COR-L47 (cell line): ENCODE results near the gene LRP1.

ENCODE experiments used
- DNase-seq: peaks from one replicate; lab custom pipeline; 2025; lab: John Stamatoyannopoulos, UW

The LRP1 gene

DNA sequence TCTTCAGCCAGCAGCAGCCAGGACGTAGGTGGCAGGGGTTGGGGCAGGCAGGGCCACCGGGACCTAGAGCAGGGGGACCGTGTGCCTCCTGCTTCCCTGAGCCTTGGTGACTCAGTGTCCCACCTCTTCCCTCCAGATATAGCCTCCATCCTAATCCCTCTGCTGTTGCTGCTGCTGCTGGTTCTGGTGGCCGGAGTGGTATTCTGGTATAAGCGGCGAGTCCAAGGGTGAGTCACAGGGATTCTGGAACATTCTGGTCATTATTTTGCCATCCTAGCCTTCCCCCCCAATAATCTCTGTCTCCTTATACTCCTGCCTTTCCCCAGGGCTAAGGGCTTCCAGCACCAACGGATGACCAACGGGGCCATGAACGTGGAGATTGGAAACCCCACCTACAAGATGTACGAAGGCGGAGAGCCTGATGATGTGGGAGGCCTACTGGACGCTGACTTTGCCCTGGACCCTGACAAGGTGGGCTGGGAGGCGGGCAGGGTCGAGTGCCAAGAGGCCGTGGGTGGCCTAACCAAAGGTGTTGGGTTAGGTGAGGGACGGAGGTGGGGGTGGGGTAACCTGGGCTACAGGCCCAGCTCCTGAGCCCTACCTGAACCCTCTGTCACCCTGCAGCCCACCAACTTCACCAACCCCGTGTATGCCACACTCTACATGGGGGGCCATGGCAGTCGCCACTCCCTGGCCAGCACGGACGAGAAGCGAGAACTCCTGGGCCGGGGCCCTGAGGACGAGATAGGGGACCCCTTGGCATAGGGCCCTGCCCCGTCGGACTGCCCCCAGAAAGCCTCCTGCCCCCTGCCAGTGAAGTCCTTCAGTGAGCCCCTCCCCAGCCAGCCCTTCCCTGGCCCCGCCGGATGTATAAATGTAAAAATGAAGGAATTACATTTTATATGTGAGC, 83.8 kb downstream of the LRP1 start:
- DNase-seq, result no peak

DNA sequence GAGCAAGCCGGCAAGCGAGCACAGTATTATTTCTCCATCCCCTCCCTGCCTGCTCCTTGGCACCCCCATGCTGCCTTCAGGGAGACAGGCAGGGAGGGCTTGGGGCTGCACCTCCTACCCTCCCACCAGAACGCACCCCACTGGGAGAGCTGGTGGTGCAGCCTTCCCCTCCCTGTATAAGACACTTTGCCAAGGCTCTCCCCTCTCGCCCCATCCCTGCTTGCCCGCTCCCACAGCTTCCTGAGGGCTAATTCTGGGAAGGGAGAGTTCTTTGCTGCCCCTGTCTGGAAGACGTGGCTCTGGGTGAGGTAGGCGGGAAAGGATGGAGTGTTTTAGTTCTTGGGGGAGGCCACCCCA, 84.4 kb downstream of the LRP1 start:
- DNase-seq, result no peak

DNA sequence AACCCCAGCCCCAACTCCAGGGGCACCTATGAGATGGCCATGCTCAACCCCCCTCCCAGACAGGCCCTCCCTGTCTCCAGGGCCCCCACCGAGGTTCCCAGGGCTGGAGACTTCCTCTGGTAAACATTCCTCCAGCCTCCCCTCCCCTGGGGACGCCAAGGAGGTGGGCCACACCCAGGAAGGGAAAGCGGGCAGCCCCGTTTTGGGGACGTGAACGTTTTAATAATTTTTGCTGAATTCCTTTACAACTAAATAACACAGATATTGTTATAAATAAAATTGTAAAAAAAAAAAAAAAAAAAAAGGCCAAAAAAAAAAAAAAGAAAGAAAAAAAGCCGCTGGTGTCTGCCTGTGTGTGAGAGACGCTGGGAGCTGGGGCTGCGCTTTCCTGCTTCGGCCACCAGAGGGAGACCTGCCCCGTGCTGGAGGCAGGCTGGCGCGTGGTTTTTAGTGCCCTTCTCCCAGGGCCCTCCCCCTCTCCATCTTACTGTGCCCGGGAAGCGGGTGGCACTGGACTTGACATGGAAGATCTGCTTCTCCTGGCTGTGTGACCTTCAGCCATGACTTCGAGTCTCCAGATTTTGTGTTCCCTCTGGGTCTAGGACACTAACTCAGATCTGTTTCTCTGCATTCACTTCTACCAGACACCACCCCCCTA, 84.9 kb downstream of the LRP1 start:
- peak; percentile 85 for DNase-seq

DNA sequence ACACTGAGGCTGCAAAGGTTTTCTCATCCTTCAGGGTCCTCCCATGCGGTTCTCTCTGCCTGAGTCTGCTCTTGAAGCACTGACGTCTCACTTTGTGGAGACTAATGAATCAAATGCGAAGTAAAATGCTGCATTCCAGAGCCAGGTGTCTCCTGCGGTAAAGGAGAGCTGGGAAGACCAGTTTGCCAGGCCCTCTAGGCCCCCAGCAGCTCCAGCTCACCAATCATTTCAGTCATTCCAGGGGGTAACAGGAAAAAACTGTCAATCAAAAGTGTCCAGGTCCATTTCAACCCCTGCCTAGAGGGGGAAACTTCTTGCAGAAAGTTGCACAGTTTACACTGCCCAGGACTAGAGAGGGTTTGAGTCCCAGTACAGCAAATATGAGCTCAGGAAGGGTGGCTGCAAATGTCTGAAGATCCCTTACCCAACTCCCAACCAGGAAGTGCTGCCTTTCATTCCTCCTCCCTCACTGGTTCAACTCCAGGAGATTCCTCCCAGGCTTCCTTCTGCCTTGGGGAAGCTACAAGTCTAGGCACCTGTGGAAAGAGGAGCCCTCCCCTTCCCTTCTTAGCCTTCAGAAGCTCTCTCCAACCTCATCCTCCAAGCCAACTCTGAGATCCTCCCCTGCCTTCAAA, 85.6 kb downstream of the LRP1 start:
- DNase-seq, result no peak

DNA sequence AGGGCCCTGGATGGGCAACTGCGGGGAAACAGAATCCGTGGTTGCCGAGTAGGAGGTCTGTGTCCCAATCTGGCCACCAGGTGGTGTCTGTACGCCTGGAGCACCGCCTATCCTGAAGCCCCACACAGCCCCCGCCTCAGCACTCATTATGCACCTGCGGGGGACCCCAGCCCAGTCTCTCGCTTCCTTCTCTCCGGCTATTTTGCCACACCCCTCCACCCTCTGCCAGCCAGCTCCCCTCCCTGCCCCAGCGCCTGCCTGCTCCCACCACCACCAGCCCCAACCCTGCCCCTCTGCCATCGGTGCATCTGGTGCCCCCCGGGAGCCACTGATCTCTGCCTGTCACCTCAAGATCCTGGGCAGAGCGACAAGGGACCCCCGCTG, 86.1 kb downstream of the LRP1 start:
- peak; percentile 78 for DNase-seq

DNA sequence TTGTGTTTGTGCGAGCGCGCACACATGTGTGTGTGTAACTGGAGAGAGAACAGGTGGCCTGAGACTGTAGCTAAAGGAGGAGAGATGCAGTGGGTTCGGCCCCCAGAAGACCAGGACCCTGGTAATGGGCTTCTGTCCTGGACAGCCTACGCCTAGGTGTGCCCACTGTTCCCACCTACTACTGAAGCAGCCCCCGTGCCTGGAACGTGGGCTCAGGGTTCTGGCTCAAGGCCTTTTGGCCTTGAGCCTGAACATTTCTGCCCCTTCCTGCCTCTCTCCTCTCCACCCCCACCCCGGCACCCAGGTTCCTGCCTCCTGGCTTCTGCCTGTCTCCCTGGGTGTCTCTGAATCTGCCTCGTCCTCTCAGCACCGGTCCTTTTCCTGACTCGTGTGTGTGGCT, 86.8 kb downstream of the LRP1 start:
- no peak for DNase-seq

DNA sequence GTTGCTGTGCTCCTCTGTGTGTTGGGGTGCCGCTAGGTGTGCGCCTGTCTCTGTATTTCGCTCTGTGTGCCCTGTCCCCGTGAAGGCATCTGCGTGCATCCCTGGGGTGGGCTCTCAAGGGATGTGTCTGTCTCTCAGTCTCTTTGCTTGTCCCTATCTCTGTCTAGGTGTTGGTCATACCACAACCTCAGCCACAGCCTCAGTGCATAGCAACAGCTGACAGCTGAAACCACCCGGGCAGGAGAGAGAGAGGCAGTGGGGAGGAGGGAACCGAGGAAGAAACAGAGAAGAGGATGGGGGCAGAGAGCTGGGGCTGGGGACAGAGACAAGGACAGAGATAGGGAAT, 87.4 kb downstream of the LRP1 start:
- no peak for DNase-seq

DNA sequence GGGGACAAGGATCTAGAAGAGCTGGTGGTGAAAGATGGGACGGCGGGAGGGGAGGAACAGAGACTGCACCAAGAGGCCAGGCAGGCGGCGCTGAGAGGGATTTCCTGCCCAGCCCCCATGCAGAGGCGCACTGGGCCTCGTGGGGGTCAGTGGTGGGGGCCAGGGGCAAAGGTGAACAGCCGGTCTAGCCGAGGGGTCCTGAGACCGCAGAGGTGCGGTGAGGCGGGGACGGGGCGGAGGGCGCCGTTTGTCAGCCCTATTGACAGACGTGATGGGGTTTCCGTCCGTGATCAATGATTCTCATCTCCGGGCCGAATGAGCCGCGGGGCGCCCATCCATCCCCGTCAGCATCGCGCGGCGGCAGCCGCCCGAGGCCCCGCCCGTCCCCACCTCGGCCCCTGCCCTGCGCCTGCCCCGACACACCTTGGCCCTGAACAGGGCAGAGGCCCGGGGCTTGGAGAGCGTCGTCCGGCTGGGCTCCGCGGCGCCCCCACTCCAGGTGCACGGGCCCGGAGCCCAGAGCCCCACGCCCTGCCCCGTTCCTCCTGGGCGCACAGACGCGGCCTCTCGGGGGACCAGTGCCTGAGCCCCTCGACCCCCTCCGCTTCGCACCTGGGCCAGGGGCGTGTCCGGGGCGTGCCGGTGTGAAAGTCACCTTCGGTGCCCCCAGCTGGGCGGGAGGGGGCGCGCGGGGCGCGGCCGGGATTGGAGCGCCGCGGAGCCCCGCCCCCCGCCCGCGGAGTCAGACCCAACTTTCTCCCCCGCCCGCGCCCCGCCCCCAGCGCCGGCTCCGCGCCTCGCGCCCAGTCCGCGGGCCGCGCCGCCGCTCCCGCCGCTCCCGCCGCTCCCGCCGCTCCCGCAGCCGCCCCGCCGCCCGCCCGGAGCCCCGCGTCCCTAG, 88.0 kb downstream of the LRP1 start, which contains the start of gene NXPH4:
Gene NXPH4 (plus strand): TSS at position 781 of the 898 bp plus-strand sequence. CDS start 176 bp downstream, outside the sequence.
- DNase-seq, result no peak

DNA sequence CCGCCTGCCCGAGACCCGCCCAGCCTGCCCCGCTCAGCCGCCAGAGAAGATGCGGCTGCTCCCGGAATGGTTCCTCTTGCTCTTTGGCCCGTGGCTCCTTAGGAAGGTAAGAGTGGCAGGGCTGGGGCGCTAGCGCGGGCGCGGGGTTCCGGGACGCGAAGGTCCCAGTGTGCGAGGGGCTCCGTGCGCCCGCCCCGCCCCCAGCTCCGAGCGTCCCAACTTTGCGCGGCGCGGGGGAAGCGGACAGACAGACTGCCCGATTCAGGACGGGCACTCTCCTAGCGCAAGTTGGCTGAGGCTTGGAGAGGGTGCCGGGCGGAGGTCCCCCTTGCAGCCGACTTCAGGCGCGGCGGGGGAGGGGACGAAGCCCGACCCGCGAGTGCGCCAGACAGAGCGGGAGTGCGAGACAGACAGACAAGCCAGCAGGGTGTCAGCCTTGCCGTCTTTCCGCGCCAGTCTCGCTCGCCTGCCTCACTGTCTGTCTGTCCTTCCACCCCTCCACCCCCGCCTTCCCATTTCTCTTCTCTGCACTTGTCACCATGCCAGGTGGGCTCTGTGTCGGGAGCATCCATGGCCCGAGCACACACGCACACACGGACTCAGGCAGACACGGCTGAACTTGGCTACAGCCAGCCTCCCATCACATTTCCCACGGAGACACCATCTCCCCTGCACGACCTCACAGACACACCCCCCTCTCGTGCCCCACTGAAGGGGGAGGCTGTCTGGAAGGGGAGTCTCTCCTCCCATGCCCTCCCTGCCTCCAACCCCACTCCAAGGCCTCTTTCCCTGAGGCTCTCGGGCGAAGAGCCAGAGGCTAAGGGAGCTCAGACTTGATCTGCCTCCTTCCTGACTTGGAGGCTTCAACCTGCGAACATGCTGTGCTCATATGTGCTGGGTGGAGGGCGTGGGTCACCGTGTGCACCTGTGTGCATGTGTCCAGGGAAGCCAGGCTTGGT, 88.9 kb downstream of the LRP1 start:
- no peak for DNase-seq

DNA sequence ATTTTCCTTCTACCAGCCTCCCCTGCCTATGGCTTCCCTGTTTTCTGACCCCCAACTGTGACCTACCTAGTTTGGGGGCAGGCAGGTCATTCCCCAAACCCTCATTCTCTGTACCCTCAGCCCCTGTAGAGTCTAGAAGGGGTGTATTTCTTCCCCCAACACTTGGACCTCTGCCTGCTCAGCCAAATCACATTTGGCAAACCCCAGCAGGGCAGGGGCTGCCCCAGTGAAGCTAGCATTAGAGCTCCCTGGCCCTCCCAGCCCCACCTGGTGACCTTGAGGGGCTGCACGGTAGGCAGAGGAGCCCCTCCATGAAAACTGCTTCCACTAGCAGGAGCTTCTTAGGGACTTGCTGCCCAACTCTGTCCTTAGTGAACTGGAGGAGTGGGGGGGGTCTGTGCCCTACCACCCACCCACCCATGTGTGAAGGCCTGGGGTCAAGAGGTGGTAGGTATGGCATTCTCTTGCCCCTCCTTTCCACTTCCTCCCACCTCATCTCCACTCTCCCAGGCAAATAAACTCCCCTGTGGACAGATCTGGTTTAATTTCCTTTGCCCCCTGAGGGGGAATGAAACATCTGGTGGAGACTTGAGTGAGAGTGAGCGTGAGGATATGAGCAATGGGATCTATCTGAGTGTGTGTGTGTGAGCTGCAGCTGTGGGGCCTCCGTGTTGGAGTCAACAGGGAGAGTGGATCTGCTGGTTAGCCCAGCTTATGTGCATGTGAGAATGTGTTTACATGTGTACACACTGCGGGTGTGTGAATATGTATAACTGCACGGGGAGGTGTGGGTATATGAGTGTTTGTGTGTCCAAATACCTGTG, 90.0 kb downstream of the LRP1 start:
- DNase-seq, result no peak

DNA sequence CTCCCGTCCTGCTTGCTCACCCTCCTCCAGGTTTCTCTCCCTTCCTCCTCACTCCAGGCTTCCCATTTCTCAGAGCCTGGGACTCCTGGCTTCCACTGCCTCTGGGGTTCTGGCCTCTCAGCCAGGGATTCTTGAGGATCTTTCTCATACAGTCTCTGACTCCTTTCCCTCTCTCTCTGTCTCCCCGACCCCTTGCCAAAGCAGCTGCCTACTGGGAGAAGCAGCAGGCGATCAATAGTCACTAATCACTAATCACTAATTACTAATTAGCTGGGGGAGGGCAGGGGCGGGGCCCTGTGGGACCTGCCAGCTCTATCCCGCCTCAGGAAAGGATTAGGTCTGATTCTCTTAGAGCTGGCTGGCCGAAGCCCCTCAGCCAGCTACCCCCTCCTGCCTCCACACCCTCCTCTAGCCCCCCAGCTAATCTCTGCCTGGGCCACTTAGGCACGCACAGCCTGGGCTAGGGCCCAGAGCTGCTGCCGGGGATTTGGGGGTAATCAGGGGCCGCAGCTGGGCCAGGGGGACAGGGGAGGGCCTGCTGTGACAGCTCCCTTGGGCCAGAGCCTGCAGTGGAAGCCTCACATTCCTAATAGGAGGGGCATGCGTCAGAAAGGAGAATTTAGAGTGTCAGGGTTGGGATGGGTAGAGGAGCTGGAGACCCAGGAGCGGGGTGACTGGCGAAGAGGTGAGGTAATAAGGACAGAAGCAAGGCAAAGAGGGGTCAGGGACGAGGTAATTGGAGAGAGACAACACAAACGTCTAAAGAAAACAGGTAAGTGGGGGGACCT, 91.1 kb downstream of the LRP1 start:
- no peak for DNase-seq

DNA sequence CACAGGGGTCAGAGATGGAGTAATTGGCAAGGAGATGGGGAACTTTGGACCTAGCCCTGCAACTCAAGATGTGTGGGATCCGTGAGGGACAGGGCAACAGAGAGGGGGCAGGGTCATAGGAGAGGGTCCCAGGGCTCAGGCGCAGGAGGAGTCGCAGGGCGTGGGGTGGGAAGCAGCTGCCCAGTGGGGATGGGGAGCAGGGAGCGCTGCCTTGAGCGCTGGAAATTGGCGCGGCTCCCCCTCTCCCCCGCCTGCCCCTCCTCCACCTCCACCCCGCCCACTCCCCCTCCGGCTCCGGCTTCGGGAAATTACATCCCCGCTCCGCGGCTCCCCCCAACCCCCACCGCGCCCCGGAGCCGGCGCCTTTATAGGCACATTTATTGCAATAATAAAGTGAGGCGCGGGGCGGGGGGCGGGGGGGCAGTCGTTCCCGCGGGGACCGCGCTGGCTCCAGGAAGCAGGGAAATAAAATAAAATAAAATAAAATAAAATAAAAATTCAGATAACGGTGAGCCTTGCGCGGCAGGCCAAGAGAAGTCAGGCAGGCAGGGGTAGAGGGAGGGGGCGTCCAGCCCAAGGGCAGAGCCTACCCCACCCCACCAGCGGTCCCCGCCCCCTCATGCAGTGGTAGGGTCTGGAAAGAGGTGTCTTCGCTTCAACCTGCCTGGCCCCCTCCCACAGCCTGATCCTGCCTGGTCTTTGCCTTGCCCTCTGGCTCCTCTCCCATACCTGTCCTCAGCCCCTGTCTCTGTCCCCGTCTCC, 91.9 kb downstream of the LRP1 start:
- no peak for DNase-seq

DNA sequence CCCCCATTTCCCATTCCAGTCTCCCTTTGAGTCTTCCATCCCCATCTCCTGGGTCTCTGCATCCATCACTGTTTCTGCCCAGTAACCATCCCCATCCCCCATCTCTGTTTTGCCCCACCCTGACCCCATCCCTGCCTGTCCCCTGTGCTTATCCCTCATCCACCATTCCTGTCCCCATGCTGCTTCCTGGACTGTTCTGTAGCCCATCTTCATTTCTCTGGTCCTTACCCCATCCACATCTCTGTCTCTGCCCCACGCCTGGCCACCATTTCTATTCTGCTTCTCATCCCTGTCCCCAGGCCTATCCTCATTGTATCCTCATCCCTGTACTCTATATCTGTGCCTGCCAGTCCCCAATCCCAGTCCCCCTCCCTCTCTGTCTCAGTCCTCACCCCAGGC, 92.5 kb downstream of the LRP1 start:
- no peak for DNase-seq

DNA sequence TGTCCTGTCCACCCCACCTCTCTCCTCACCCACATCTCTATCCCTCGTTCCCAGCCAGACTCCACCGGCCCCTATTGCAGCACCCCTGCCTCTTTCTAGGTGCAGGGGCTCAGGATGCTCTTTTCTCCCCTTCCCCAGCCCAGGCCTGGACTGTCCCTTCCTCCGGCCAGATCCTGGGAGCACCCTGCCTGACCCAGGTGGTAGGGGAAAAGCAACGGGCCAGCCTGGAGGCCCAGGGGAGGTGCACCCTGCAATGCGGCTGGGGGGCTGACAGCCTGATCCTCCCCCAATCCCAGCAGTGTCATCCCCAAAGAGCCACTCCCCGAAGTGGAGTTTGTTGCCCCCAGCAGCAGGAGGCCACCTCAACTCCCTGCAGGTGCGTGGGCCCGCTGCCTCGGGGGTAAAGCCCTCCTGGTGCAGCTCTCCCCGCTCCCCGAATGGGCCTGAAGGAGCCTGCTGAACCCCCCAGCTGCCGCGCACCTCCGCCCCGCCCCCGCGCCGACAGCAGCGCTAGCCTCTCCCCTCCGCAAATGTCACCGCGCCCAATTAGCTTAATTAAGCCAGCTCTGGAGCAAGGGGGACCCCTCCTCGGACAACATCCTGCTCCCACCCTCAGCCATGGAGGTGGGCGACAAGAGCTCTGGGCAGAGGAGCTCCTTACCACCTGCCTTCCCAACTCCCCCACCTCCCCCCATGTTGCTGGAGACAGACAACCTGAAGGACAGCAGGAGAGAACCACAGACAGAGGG, 93.1 kb downstream of the LRP1 start:
- DNase-seq, result no peak

DNA sequence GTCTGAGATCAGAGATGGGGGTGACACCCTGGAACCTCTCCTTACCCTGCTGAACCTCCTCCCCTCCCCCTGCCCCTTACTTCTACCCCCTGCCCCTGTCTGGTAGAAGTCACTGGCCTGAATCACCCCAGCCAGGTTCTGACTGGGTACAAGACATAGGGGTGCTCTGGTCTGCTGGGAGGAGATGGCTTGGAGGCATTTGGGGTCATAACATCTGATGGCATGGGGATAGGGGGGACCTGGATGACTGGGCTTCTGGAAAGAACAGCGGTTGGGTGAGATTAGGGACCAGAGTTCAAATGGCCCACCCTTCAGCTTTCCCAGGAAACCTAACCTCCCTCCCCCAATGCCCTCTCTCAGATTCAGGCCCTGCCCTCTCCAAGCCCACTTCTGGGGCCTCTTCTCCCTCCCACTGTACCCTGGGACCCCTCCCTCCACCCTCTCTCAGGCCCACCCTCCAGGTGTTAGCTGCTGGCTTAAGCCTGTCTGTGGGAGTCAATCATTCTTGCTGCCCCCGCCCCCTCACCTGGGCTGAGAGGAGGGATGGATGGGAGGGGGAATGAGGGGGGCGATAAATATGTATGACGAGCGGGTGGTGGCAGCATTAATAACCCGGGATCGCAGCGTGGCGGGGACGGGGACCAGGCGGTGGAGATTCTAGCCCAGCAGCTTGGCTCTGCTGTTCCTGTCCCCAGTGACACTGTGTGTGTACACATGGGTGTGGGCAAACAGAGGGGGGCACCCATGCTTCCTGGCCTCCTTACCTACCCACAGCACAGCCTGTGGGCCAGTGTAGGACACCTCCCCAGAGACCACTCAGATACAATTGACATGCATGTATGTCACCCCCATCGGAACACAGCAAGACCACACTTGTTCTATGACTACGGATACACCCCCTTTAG, 94.3 kb downstream of the LRP1 start:
- no peak for DNase-seq
